ENCODE data around the gene SOHLH1.

Gene SOHLH1

GRCh38 chr9:135696446-135696845, 2.8 kb downstream of the SOHLH1 start:
- CTCF ChIA-PET = interaction anchor here (0.6 kb wide), 1 partner anchor 427 kb away, joined by 3 read pairs; no protein-coding TSS in a partner anchor
- H3K27ac ChIP-seq (ENCODE audit: extremely low read depth, low read depth, low read length) = no peak overlapping the region
- POLR2A ChIA-PET = no interaction called here

GRCh38 chr9:135695642-135696041, 3.6 kb downstream of the SOHLH1 start:
- H3K27ac ChIP-seq (ENCODE audit: extremely low read depth, low read depth, low read length) = no peak overlapping the region
- TF ChIP-seq ZNF366 (tag by site-specific recombination; conservative IDR thresholded peaks at IDR 0.05) = no peak
- TF ChIP-seq ZBTB48 (tag by site-specific recombination; IDR thresholded peaks at IDR 0.05) = no peak
- TF ChIP-seq ZIC2 (tag by site-specific recombination; IDR thresholded peaks at IDR 0.05) = peak; percentile 98
- no peaks in the 10 kb centered on the region for H3K9me3 ChIP-seq (ENCODE audit: control insufficient read depth, insufficient read depth, low read depth, low read length)
- POLR2A ChIA-PET = no interaction called here
- H3K36me3 ChIP-seq (ENCODE audit: control insufficient read depth in 2 of 2, insufficient read depth in 1 of 2, low read length in 2 of 2) = no peaks in the 10 kb centered on the region
- CTCF ChIA-PET = interaction anchor here (0.6 kb wide), 1 partner anchor 261 kb away, joined by 3 read pairs; no protein-coding TSS in a partner anchor
- no peaks in the 10 kb centered on the region for H3K4me1 ChIP-seq (ENCODE audit: control insufficient read depth, insufficient read depth, low read length)
- H3K4me3 ChIP-seq (ENCODE audit: low read depth, low read length) = no peak overlapping the region

More at GRCh38 chr9:135696446-135696845, 2.8 kb downstream of the SOHLH1 start:
- no peak for TF ChIP-seq OSR2 (tag by site-specific recombination; IDR thresholded peaks at IDR 0.05)
- no peak for TF ChIP-seq ZNF311 (tag by site-specific recombination; IDR thresholded peaks at IDR 0.05; ENCODE audit: borderline replicate concordance)
- TF ChIP-seq ZNF133 (tag by site-specific recombination; IDR thresholded peaks at IDR 0.05) = no peak
- TF ChIP-seq ZNF626 (tag by site-specific recombination; IDR thresholded peaks at IDR 0.05) = no peak
- Histone ChIP-seq H3K4me1 (ENCODE audit: control insufficient read depth, insufficient read depth, low read length) (no peaks in the 10 kb centered on the region), H3K9me3 (ENCODE audit: control insufficient read depth, insufficient read depth, low read depth, low read length) (no peaks in the 10 kb centered on the region), H3K4me3 (ENCODE audit: low read depth, low read length) (no peak overlapping the region), H3K36me3 (ENCODE audit: control insufficient read depth in 2 of 2, insufficient read depth in 1 of 2, low read length in 2 of 2) (no peaks in the 10 kb centered on the region)

- no peak overlapping the region for H3K4me3 ChIP-seq (ENCODE audit: low read depth, low read length)
- no peak overlapping the region for H3K27ac ChIP-seq (ENCODE audit: extremely low read depth, low read depth, low read length)
- POLR2A ChIA-PET = no interaction called here
- no peaks in the 10 kb centered on the region for H3K36me3 ChIP-seq (ENCODE audit: control insufficient read depth in 2 of 2, insufficient read depth in 1 of 2, low read length in 2 of 2)
- TF ChIP-seq ZNF169 (tag by site-specific recombination; IDR thresholded peaks at IDR 0.05) (no peak), ZSCAN18 (tag by site-specific recombination; IDR thresholded peaks at IDR 0.05) (no peak), ZFHX2 (tag by site-specific recombination; conservative IDR thresholded peaks at IDR 0.05) (0 out of 2 replicates have a peak, but pooled peaks have one; percentile 2)
- CTCF ChIA-PET = interaction anchor here (1.2 kb wide), 1 partner anchor 9 kb away, joined by 3 read pairs; no protein-coding TSS in a partner anchor
- no peaks in the 10 kb centered on the region for H3K4me1 ChIP-seq (ENCODE audit: control insufficient read depth, insufficient read depth, low read length)
- no peaks in the 10 kb centered on the region for H3K9me3 ChIP-seq (ENCODE audit: control insufficient read depth, insufficient read depth, low read depth, low read length)
These were observed 4.2 kb downstream of the SOHLH1 start for GRCh38 chr9:135695036-135695435.

DNA sequence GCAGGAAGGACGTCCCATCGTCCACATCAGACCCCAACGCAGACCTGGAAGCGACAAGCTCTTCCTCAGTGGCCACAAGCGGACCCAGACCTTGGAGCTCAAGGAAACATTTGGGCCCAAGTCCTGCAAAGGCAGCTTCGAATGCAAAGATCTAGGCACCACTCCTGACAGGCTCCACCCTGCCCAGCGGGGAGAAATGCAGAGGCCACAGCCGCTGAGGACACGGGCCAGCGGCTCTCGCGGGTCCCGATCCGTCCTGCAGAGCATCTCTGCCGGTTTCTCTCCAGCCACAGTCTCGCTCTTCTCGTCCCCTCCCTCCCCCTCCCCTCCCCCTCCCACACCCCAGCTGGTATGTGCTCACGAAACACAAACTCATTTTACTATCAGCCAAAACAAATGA, 4.9 kb downstream of the SOHLH1 start:
- H3K27ac ChIP-seq (ENCODE audit: extremely low read depth, low read depth, low read length) = no peak overlapping the region
- H3K4me3 ChIP-seq (ENCODE audit: low read depth, low read length) = no peak overlapping the region
- ChIA-PET POLR2A (no interaction called here), CTCF (interaction anchor here (0.8 to 1.3 kb wide), 5 partner anchors 9 to 108 kb away, joined by 3 read pairs; no protein-coding TSS in a partner anchor)
- no peaks in the 10 kb centered on the region for H3K36me3 ChIP-seq (ENCODE audit: control insufficient read depth in 2 of 2, insufficient read depth in 1 of 2, low read length in 2 of 2)
- H3K4me1 ChIP-seq (ENCODE audit: control insufficient read depth, insufficient read depth, low read length) = no peaks in the 10 kb centered on the region
- no peaks in the 10 kb centered on the region for H3K9me3 ChIP-seq (ENCODE audit: control insufficient read depth, insufficient read depth, low read depth, low read length)
- TF ChIP-seq ZNF248 (tag by site-specific recombination; IDR thresholded peaks at IDR 0.05) (no peak), ZNF157 (tag by site-specific recombination; IDR thresholded peaks at IDR 0.05) (no peak), GFI1B (tag by site-specific recombination; IDR thresholded peaks at IDR 0.05) (no peak), ZNF311 (tag by site-specific recombination; IDR thresholded peaks at IDR 0.05; ENCODE audit: borderline replicate concordance) (no peak)
- TF ChIP-seq, protein P1, sequence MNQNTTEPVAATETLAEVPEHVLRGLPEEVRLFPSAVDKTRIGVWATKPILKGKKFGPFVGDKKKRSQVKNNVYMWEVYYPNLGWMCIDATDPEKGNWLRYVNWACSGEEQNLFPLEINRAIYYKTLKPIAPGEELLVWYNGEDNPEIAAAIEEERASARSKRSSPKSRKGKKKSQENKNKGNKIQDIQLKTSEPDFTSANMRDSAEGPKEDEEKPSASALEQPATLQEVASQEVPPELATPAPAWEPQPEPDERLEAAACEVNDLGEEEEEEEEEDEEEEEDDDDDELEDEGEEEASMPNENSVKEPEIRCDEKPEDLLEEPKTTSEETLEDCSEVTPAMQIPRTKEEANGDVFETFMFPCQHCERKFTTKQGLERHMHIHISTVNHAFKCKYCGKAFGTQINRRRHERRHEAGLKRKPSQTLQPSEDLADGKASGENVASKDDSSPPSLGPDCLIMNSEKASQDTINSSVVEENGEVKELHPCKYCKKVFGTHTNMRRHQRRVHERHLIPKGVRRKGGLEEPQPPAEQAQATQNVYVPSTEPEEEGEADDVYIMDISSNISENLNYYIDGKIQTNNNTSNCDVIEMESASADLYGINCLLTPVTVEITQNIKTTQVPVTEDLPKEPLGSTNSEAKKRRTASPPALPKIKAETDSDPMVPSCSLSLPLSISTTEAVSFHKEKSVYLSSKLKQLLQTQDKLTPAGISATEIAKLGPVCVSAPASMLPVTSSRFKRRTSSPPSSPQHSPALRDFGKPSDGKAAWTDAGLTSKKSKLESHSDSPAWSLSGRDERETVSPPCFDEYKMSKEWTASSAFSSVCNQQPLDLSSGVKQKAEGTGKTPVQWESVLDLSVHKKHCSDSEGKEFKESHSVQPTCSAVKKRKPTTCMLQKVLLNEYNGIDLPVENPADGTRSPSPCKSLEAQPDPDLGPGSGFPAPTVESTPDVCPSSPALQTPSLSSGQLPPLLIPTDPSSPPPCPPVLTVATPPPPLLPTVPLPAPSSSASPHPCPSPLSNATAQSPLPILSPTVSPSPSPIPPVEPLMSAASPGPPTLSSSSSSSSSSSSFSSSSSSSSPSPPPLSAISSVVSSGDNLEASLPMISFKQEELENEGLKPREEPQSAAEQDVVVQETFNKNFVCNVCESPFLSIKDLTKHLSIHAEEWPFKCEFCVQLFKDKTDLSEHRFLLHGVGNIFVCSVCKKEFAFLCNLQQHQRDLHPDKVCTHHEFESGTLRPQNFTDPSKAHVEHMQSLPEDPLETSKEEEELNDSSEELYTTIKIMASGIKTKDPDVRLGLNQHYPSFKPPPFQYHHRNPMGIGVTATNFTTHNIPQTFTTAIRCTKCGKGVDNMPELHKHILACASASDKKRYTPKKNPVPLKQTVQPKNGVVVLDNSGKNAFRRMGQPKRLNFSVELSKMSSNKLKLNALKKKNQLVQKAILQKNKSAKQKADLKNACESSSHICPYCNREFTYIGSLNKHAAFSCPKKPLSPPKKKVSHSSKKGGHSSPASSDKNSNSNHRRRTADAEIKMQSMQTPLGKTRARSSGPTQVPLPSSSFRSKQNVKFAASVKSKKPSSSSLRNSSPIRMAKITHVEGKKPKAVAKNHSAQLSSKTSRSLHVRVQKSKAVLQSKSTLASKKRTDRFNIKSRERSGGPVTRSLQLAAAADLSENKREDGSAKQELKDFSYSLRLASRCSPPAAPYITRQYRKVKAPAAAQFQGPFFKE (tag by site-specific recombination; IDR thresholded peaks at IDR 0.05; ENCODE audit: borderline replicate concordance) = no peak
